GM19099 (cell line): ENCODE data around the gene ZNF341.

Source experiments
- POLR2A ChIP-seq: IDR thresholded peaks from 3 replicates; pipeline ENCODE4 v1.6.1; 2011; ENCODE audit warnings: low read depth; ENCODE audit not compliant: insufficient read length; ENCODE audit errors: extremely low read depth

ZNF341 gene

DNA sequence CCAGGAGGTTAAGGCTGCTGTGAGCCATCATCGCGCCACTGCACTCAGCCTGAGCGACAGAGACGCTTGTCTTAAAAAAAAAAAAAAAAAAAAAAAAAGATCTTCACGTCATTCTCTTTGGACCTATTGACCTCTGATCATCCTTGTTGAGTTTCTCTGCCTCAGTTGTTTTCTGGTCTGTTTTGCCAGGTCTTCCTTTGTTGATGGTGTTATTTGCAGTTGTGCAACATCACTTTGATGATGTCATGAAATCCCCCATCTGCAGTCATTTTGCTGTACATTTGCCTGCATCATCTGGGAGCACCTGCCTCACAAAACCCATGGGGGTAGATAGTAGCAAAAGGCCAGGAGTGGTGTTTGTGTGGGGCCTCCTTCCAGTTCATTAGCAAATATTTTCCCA is 40.1 kb downstream of the ZNF341 start:
- no peak for TF ChIP-seq POLR2A

DNA sequence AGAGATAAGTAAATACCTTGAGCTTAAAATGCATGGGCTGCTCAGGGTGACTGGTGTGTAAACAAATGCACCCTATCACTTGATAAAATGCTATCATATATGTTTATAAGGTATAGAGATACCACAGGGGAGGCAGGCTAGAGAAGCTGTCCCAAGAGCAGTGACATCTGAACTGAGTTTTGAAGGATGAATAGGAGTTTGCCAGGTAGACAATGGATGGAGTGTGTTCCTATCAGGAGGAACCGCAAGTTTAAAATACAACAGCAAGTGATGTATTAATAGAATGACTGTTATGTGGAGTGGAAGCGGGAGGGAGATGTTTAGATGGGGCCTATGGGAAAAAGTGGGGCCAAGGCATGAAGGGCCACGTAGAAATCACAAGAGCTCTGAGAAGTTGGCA is 40.6 kb downstream of the ZNF341 start:
- TF ChIP-seq POLR2A: no peak

DNA sequence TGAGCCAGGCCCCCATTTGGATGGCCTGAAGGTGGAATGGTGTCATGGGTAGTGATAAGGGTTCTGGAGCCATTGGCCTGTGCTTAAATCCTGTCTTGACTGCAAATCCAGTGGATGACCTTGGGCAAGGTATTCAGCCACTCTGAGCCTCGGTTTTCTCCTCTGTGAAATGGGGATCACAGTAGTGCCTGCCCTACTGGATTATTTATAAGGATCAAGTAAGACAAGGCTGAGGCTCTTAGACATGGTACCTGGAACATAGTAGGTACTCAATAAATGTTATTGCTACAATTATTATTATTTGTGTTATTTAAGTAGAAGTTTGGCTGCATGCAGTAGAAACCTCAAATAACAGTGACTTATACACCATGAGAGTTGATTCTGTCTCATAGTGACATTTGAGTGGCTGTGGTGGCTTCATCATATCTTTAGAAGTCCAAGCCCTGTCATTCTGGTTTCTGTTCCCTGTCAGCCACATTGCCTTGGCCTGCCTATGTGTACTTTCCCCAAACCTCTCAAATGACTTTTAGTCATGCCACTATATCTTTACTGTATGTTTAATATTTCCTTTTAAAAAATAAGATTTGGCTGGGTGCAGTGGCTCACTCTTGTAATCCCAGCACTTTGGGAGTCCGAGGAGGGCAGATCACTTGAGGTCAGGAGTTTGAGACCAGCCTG is 41.8 kb downstream of the ZNF341 start:
- no peak for TF ChIP-seq POLR2A

DNA sequence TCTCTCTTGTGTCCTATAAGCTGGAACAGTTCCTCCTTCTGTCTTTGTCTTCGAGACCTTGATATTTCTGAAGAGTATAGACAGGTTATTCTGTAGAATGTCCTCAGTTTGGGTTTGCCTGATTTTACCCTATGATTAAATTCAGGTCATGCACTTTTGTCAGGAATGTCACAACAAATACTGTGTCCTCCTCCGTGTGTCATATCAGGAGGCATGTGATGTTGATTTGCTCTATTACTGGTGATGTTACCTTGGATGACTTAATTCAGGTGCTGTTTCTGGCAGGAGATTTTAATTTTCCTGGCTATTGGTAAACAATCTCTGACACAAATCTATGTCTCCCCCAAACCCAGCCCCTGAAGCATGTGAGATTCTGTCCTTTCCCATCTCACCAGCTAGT is 46.0 kb downstream of the ZNF341 start:
- no peak for TF ChIP-seq POLR2A

DNA sequence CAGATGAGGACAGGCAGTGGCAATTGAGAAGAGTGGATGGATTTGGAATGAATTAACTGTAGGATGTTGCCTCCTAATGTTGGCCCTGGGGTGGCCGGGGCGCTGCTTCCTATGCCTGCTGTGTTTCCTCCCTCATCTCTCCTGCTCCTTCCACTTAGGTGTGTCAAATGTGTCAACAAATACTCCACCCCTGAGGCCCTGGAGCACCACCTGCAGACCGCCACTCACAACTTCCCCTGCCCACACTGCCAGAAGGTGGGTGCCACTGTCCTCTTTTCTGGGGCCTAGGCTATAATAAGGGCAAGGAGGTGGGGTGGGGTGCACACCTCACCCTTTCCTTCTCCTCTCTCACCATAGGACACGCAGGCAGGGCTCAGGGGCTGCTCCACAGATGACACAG is 49.3 kb downstream of the ZNF341 start:
- no peak for TF ChIP-seq POLR2A

DNA sequence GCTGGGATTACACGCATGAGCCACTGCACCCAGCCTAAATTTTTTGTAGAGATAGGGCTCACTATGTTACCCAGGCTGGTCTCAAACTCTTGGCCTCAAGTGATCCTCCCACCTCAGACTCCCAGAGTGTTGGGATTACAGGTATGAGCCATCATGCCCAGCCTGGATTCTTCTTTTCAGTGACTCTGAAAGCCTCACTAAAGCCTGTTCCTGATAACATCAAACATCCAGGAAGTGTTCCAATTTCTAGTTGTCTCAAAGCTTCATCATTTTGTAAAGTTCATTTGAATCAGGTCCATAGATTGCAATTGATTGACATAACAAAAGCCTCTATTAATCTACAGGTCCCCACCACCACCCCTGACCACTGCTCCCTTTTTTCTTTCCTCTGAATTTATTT is 50.1 kb downstream of the ZNF341 start:
- no peak for TF ChIP-seq POLR2A

DNA sequence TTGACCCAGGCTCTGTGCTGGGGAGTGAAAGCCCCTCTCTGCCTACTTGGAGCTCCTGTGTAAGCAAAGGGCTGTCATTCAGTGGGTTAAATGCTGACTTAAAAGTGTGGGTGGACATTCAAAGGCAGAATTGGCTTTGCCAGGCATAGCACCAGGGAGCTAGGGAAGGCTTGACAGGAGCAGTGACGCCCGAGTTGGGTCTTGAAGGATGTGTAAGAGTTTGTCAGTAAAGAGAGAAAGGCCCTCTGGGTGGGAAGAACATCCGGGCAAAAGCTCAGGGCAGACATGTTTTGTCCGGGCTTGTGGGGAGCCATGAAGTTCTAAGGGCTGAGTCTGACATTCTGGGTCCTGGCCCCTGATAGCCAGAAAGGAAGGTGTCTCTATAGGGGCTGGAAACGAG is 51.5 kb downstream of the ZNF341 start:
- TF ChIP-seq POLR2A: no peak

DNA sequence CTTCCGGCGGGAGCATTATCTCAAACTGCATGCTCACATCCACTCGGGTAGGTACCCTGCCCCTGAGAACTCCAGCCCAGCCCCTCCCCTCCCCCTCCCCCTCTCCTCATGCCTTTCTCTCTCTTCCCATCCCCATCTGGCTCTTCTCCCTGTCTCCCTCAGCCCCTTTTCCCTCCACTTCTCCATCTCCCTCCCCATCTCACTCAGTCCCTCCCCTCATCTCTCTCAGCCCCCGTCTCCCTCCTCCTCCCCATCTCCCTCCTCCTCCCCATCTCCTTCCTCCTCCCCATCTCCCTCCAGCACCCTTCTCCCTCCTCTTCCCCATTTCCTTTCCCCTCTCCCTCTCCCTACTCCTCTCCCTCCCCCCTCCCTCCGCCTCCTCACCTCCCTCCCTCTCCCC is 52.0 kb downstream of the ZNF341 start:
- TF ChIP-seq POLR2A: no peak

DNA sequence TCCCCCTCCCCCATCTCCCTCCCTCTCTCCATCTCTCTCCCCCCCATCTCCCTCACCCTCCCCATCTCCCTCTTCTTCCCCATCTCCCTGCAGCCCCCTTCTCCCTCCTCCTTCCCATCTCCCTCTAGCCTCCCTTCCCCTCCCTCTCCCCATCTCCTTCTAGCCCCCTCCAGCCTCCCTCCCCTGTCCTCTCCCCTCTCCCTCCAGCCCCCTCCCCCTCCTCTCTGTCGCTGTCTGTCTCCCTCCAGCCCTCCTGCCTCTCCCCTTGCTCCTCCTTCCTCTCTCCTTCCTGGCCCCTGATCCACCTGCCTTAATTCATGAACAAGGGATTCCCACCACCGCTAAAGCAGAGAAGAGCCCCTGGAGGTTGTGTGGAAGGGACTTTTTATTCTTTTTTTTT is 52.4 kb downstream of the ZNF341 start:
- no peak for TF ChIP-seq POLR2A

DNA sequence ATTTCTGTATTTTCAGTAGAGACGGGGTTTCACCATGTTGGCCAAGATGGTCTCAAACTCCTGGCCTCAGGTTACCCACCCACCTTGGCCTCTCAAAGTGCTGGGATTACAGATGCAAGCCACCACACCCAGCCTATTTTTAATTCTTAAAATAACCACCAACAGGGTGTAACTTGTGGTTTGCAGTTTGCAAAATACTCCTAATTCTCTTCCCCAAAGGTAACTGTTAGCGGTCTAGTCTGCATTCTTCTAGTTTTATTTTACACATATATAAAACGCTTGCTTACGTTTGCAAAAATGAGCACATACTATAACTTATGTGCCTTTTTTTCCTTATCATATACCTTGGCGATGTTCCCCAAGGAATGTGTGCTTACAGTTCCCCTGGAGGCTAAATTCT is 53.7 kb downstream of the ZNF341 start:
- TF ChIP-seq POLR2A: no peak

DNA sequence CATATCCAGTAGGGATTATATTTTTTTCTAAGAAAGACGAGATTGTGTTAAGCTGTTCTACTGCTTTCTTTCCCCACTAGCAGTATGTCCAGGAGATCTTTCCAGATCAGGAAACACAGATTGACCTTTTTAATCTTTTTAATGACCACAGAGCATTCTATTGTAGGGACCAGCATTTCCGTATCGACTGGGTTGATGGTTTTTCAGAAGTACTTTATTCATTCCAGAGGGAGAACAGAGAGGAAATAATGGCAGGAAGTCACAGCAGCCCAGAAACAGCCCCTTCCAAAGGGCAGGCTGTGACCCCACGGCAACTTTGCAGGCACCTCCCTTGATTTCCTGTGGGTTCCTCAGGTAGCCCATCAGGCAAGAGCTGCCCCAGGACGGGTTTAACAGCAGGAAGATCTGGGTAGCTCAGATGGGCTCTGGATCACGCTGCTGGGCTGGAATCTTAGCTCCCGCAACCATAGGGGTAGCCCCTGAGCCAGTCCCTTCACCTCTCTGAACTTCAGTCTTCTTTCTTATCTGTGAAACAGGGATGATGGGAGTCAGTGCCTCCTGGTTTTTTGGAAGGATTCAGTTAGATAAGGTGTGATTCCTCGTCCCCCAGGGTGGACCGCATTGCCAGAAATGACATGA is 55.6 kb downstream of the ZNF341 start:
- TF ChIP-seq POLR2A: no peak

DNA sequence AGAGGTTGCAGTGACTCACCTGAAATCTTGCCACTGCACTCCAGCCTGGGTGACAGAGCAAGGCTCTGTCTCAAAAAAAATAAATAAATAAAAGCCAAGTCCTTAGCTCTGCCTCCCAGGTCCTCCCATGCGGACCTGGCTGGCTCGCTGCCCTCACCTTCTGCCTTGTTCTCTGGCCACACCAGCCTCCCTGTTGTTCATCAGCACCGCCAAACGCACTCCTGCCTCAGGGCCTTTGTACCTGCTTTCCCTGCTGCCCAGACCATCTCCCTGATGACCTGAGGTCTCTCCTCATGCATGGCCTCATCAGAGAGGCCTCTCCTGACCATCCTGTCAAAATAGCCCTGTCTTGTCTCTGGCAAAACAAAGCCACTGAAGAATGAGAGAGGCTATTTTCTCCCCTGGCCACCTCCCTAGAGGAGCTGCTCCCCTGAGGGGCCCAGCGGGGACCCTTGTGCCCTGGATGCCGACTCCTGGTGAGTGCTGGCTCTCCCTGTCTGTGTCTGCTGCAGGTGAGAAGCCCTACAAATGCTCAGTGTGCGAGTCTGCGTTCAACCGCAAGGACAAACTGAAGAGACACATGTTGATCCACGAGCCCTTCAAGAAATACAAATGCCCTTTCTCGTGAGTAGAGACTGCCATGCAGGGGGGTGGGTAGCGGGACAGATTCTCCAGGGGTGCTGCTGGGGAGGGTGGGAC is 56.7 kb downstream of the ZNF341 start:
- TF ChIP-seq POLR2A: no peak

DNA sequence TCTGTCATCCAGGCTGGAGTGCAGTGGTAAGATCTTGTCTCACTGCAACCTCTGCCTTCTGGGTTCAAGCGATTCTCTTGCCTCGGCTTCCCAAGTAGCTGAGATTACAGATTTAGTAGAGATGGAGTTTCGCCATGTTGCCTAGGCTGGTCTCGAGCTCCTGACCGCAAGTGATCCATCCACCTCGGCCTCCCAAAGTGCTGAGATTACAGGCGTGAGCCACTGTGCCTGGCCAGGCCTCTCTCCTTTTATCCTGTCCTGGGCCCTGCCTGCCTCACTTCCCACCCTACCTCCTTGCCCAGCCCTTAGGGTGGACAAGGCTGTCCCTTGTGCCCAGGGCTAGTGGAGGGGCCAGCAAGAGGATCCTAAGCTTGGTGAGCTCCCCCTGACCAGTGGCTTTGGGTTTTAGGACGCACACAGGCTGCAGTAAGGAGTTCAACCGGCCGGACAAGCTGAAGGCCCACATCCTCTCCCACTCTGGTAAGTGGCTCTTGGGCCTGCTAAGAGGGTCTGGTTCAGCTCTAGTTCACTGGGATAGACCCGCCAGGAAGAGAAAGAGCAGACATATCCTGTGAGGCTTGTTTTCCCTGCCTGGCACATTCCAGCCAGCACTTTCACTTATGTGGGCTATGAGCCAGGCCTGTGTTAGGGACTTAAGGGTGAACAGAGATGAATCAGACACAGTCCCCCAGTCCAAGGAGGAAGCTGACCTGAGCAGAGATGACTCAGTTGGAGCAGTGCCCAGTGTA is 57.5 kb downstream of the ZNF341 start:
- TF ChIP-seq POLR2A: no peak

DNA sequence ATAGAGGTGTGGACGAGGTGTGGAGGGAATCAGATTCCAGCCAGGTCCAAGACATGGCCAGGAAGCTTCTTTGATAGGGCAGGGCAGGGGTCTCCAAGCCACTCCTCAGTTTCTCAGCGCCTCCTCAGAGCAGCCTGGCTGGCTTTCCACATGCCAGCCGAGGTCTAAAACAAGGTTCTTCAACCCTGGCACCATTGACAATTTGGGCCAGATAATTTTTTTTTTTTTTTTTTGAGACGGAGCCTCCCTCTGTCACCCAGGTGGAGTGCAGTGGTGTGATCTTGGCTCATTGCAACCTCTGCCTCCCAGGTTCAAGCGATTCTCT is 58.0 kb downstream of the ZNF341 start:
- no peak for TF ChIP-seq POLR2A

DNA sequence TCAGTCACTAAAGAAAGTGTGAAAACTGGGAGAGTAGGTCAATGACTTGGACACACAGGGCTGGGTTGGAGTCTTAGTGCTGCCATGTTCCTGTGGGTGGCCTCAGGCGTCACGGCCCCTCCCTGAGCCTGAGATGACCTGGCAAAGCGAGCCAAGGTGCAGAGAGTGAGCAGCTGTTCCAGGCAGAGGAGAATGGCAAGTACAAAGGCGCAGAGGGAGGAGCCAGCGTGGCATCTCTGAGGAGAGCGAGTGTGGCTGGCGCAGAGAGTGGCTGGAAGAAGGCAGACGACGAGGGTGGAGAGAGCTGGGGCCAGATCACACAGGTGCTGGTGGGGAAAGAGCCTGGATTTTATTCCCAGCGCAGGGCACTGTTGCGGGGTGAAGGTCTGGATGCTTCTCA is 58.8 kb downstream of the ZNF341 start:
- TF ChIP-seq POLR2A: no peak

DNA sequence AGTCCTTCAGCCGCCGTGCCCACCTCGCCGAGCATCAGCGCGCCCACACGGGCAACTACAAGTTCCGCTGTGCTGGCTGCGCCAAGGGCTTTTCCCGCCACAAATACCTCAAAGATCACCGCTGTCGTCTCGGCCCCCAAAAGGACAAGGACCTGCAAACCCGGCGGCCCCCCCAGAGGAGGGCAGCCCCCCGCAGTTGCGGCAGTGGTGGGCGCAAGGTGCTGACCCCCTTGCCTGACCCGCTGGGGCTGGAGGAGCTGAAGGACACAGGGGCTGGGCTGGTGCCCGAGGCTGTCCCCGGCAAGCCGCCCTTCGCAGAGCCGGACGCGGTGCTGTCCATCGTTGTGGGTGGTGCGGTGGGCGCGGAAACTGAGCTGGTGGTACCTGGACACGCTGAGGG is 59.2 kb downstream of the ZNF341 start:
- no peak for TF ChIP-seq POLR2A
